ENCODE measurements around the gene TMEM181. TPM values are rescaled to one million over a fixed set of nuclear protein-coding genes. Genes with fewer than 3 reads are reported as not detected.
"Not testable (repeated sequence)": the region's sequence is repeated elsewhere in the genome, so short reads cannot be mapped to it uniquely, and the experiment has no call there.

TMEM181 gene
- total and polyA plus RNA-seq, 2 experiments from 2014 or later = 17.9 to 21.0 TPM

- Histone ChIP-seq H3K4me1 (ENCODE audit: low read depth) (peaks cover 46% of the 10 kb centered on the region), H3K27me3 (no peaks in the 10 kb centered on the region), H3K36me3 (no peaks in the 10 kb centered on the region), H3K9me3 (ENCODE audit: low read depth) (no peaks in the 10 kb centered on the region), H3K4me3 (no peak overlapping the region), H3K27ac (peak overlapping the region; percentile 99)
- no peak for TF ChIP-seq CTCF (IDR thresholded peaks at IDR 0.05; ENCODE audit: low read depth, low read length)
- peak; percentile 41 to 74 for DNase-seq (ENCODE audit: low read depth in 1 of 2, low spot score in 1 of 2)
Observed at GRCh38 chr6:158611541-158612370, 51.9 kb downstream of the TMEM181 start.

- not testable (repeated sequence) for H3K9me3 ChIP-seq (ENCODE audit: low read depth); DNase-seq (ENCODE audit: low read depth in 1 of 2, low spot score in 1 of 2); H3K36me3 ChIP-seq; H3K4me3 ChIP-seq; H3K27me3 ChIP-seq
- Histone ChIP-seq H3K4me1 (ENCODE audit: low read depth) (peaks cover 43% of the 10 kb centered on the region), H3K27ac (peak overlapping the region; percentile 99)
Observed at GRCh38 chr6:158614606-158615005, 54.7 kb downstream of the TMEM181 start.

- H3K4me1 ChIP-seq (ENCODE audit: low read depth) = peaks cover 17% of the 10 kb centered on the region
- H3K27ac ChIP-seq; H3K36me3 ChIP-seq; H3K9me3 ChIP-seq (ENCODE audit: low read depth); H3K4me3 ChIP-seq; H3K27me3 ChIP-seq; DNase-seq (ENCODE audit: low read depth in 1 of 2, low spot score in 1 of 2): not testable (repeated sequence)
Observed at GRCh38 chr6:158618289-158618688, 58.4 kb downstream of the TMEM181 start.

- H3K27me3 ChIP-seq = no peaks in the 10 kb centered on the region
- TF ChIP-seq CTCF (IDR thresholded peaks at IDR 0.05; ENCODE audit: low read depth, low read length) = no peak
- H3K9me3 ChIP-seq (ENCODE audit: low read depth) = no peaks in the 10 kb centered on the region
- peak overlapping the region; percentile 74 for H3K27ac ChIP-seq
- DNase-seq (ENCODE audit: low read depth in 1 of 2, low spot score in 1 of 2) = peak in 1 of 2 donors; percentile 12
- peaks cover 9% of the 10 kb centered on the region for H3K4me1 ChIP-seq (ENCODE audit: low read depth)
- H3K4me3 ChIP-seq = no peak overlapping the region
- H3K36me3 ChIP-seq = peaks cover 4% of the 10 kb centered on the region
Observed at GRCh38 chr6:158619922-158620801, 60.3 kb downstream of the TMEM181 start.

GRCh38 chr6:158620963-158621693 is 61.2 kb downstream of the TMEM181 start:
- TF ChIP-seq CTCF (IDR thresholded peaks at IDR 0.05; ENCODE audit: low read depth, low read length) = no peak

More at GRCh38 chr6:158620963-158621693, 61.2 kb downstream of the TMEM181 start:
- H3K36me3 ChIP-seq = peaks cover 4% of the 10 kb centered on the region
- no peaks in the 10 kb centered on the region for H3K27me3 ChIP-seq
- H3K9me3 ChIP-seq (ENCODE audit: low read depth) = no peaks in the 10 kb centered on the region
- H3K4me1 ChIP-seq (ENCODE audit: low read depth) = peaks cover 9% of the 10 kb centered on the region
- H3K27ac ChIP-seq = peak overlapping the region; percentile 74
- DNase-seq (ENCODE audit: low read depth in 1 of 2, low spot score in 1 of 2) = no peak
- H3K4me3 ChIP-seq = no peak overlapping the region
